ENCODE data around the gene LSM14B. TPM values are rescaled to one million over a fixed set of nuclear protein-coding genes. Genes with fewer than 3 reads are reported as not detected.
"Not testable (repeated sequence)": the region's sequence is repeated elsewhere in the genome, so short reads cannot be mapped to it uniquely, and the experiment has no call there.

LSM14B gene
- total RNA-seq, 1 experiment from 2014 or later = 33.2 TPM

DNA sequence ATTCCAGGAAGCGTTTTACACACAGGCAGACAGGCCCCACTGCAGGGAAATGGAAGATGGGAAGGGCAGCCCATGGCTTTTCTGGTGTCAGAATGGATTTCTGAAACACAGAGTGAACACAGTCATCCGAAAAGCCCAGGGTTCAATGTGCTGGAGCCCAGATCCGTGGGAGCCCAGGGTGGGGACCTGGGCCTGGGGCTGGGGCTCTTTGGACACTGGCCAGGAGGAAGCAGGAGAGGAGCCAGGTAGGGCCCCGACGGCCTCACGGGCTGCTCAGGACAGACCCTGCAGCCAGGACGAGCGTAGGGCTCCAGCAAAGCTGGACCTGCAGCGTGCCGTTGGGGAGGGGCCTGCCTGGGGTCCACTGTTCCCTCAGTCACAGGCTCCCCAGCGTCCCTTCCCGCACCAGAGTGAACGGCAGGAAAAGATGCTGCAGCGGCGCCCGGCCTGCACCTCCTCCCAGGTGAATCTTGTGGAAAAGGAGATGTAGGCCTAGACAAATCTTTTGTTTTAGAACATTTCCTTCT lies 24.3 kb upstream of the LSM14B start:
- no peaks in the 10 kb centered on the region for H3K36me3 ChIP-seq
- H3K9me3 ChIP-seq (replicated peaks) = no peaks in the 10 kb centered on the region
- no peak overlapping the region for H3K27ac ChIP-seq
- no peak overlapping the region for H3K4me3 ChIP-seq
- H3K27me3 ChIP-seq (replicated peaks) = no peaks in the 10 kb centered on the region
- DNase-seq (ENCODE audit: low read depth in 1 of 2, low spot score in 2 of 2) = no peak
- no peaks in the 10 kb centered on the region for H3K4me1 ChIP-seq (replicated peaks)

DNA sequence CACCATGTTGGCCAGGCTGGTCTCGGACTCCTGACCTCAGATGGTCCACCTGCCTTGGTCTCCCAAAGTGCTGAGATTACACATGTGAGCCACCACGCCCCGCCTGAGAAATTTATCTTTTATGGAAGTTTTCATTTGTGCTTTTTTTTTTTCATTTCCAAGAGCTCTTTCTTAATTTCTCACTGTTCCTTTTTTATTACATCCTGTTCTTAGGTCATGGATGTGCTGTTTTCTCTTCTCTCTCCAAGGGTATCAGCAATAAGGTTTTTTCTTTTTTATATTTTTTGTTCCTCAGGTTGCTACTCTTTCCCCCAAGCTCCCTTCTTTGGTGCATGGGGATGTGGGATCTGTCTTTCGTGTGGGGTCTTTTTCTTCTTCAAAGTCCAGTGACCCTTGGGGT lies 21.2 kb upstream of the LSM14B start:
- H3K4me1 ChIP-seq (replicated peaks) = no peaks in the 10 kb centered on the region
- H3K27me3 ChIP-seq (replicated peaks) = no peaks in the 10 kb centered on the region
- H3K36me3 ChIP-seq = no peaks in the 10 kb centered on the region
- no peak overlapping the region for H3K27ac ChIP-seq
- H3K4me3 ChIP-seq = no peak overlapping the region
- DNase-seq (ENCODE audit: low read depth in 1 of 2, low spot score in 2 of 2) = no peak
- H3K9me3 ChIP-seq (replicated peaks) = peaks cover 6% of the 10 kb centered on the region; the same call in 1 of the 2 replicates

DNA sequence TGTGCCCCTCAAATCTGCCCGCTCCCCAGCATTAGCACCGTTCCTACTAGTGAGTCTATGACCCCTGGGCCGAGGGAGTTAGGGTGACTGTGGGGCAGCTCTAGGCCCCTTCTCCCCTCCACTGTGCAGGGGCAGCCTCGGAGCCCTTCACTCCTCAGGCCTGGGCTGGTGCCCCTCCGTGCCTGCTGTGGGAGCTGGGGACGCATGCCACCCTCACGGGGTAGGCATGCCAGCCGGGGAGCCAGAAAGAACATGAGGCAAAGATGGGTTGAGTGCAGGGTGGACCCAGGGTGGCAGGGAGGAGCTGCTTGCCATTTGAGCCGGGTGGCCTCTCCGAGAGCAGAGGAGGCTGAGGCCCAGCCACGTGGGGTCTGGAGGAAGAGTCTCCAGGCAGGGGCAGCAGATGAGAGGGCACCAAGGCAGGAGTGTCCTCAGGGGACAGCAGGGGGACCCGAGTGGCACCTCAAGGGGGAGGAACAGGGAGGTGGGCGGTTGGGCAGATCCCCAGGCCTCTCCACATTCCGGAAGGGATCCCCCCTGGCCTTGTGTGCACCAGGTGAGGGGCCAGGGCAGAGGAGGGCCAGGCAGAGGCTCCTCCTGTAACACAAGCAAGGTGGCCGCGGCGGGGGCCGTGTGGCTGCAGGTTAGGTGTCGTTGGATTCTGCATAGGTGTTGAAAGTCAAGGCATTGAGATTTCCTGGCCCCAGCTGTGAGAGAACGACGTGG lies 18.6 kb upstream of the LSM14B start:
- no peaks in the 10 kb centered on the region for H3K4me1 ChIP-seq (replicated peaks)
- H3K27ac ChIP-seq = no peak overlapping the region
- H3K4me3 ChIP-seq = no peak overlapping the region
- no peaks in the 10 kb centered on the region for H3K27me3 ChIP-seq (replicated peaks)
- H3K9me3 ChIP-seq (replicated peaks) = peaks cover 7% of the 10 kb centered on the region
- H3K36me3 ChIP-seq = no peaks in the 10 kb centered on the region
- DNase-seq (ENCODE audit: low read depth in 1 of 2, low spot score in 2 of 2) = no peak

DNA sequence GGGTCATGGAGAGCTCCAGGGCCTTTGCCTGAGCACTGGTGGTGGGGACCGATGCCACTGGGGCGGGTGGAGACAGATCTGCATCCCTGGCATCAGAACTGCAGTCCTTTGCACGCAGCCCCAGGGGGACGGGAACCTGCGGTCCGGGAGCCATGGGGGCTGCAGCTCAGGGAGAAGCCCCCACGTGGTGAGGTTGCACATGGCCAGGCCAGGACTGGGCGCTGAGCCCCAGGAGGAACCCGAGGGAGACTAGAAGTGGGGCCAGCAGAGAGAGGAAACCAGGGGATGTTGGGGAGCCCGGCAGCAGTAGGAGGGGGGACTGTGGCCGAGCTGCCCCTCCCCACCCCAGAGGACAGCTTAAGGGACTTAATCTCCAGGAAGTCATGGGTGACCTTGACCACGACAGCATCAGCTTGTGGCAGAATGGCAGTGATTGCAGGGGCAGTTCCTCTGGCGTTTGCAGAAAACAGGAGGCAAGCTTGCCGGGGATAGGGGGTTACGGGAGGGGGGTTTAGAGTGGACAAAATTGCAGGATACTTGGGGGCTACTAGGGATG lies 18.0 kb upstream of the LSM14B start:
- Histone ChIP-seq H3K27ac (no peak overlapping the region), H3K4me1 (replicated peaks) (no peaks in the 10 kb centered on the region), H3K4me3 (no peak overlapping the region), H3K36me3 (no peaks in the 10 kb centered on the region), H3K27me3 (replicated peaks) (no peaks in the 10 kb centered on the region), H3K9me3 (replicated peaks) (peaks cover 14% of the 10 kb centered on the region)
- DNase-seq (ENCODE audit: low read depth in 1 of 2, low spot score in 2 of 2) = no peak

DNA sequence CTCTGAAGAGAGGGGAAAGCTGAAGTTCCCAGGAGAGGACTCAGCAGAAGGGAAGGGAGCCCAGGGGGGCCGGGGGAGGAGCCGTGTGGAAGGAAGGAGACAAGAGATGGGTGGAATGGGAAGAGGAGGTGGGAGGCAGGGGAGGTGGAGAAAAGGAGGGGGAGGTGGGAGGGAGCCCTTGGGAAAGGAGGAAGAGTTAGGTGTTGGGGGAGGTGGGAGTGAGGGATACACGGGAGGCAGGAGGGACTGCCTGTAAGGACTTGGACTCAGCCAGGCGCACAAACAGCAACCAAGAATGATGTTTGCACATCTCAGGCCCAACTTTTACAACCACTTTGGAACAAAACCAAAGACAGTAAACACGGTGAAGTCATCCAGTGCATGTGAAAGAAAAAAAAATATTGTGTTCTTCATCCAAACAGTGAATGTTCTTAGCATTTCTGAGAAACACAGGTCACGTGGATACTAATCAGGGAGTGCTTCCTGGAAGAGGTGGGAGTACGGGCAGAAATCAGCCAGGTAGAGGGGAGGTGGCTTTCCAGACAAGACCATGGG lies 17.4 kb upstream of the LSM14B start:
- Histone ChIP-seq H3K27me3 (replicated peaks) (no peaks in the 10 kb centered on the region), H3K27ac (no peak overlapping the region), H3K4me1 (replicated peaks) (no peaks in the 10 kb centered on the region), H3K36me3 (no peaks in the 10 kb centered on the region), H3K4me3 (no peak overlapping the region), H3K9me3 (replicated peaks) (peaks cover 17% of the 10 kb centered on the region)
- no peak for DNase-seq (ENCODE audit: low read depth in 1 of 2, low spot score in 2 of 2)

DNA sequence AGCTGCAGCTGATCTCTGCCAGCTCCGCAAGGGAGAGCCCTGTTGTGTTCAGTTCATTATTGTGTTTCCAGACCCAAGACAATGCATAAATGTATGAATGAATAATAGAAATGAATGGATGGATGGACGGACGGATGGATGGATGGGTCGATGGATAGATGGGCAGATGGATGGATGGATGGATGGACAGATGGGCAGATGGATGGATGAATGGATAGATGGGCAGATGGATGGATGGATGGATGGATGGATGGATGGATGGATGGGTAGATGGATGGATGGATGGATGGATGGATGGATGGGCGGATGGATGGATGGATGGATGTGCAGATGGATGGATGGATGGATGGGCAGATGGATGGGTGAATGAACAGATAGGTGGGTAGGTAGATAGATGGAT lies 16.7 kb upstream of the LSM14B start:
- no peak overlapping the region for H3K4me3 ChIP-seq
- no peaks in the 10 kb centered on the region for H3K27me3 ChIP-seq (replicated peaks)
- no peak overlapping the region for H3K27ac ChIP-seq
- no peak for DNase-seq (ENCODE audit: low read depth in 1 of 2, low spot score in 2 of 2)
- no peaks in the 10 kb centered on the region for H3K36me3 ChIP-seq
- H3K9me3 ChIP-seq (replicated peaks) = peaks cover 20% of the 10 kb centered on the region
- H3K4me1 ChIP-seq (replicated peaks) = no peaks in the 10 kb centered on the region

DNA sequence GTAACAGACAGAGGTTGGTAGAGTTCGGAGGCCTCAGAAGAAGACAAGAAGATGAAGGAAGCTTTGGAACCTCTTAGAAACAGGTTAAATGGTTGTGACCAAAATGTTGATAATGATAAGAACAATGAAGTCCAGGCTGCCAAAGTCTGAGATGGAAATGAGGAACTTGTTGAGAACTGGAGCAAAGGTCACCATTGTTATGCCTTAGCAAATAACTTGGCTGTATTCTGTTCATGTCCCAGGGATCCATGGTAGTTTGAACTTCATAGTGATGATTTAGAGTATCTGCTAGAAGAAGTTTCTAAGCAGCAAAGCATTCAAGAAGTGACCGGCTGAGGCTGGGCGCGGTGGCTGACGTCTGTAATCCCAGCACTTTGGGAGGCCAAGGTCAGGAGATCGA lies 11.1 kb upstream of the LSM14B start:
- H3K27me3 ChIP-seq (replicated peaks) = peaks cover 7% of the 10 kb centered on the region; the same call in 1 of the 2 replicates
- no peaks in the 10 kb centered on the region for H3K4me1 ChIP-seq (replicated peaks)
- no peaks in the 10 kb centered on the region for H3K36me3 ChIP-seq
- no peak for DNase-seq (ENCODE audit: low read depth in 1 of 2, low spot score in 2 of 2)
- H3K4me3 ChIP-seq = no peak overlapping the region
- H3K9me3 ChIP-seq (replicated peaks) = peaks cover 18% of the 10 kb centered on the region
- H3K27ac ChIP-seq = no peak overlapping the region

DNA sequence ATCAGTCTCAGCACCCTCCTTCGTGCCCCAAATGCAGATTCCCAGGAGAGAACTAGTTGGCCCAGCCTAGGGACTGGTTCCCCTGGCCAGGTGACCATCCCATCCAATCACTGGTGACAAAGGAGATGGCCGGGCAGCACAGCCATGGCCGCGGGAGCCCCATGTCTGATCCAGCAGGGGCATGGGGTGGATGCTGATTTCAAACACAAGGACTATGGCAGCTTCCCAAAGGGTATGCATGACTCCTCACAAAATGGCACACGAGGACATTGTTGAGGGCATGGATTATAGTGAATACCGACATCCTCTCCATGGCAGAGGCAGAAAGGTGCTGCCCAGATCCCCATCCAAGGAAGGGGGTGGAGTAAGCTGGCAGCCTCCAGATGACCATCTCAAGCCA lies 9.9 kb upstream of the LSM14B start:
- peaks cover 13% of the 10 kb centered on the region for H3K27me3 ChIP-seq (replicated peaks)
- peaks cover 22% of the 10 kb centered on the region for H3K9me3 ChIP-seq (replicated peaks)
- H3K4me1 ChIP-seq (replicated peaks) = no peaks in the 10 kb centered on the region
- no peak overlapping the region for H3K4me3 ChIP-seq
- no peak overlapping the region for H3K27ac ChIP-seq
- H3K36me3 ChIP-seq = no peaks in the 10 kb centered on the region
- no peak for DNase-seq (ENCODE audit: low read depth in 1 of 2, low spot score in 2 of 2)

DNA sequence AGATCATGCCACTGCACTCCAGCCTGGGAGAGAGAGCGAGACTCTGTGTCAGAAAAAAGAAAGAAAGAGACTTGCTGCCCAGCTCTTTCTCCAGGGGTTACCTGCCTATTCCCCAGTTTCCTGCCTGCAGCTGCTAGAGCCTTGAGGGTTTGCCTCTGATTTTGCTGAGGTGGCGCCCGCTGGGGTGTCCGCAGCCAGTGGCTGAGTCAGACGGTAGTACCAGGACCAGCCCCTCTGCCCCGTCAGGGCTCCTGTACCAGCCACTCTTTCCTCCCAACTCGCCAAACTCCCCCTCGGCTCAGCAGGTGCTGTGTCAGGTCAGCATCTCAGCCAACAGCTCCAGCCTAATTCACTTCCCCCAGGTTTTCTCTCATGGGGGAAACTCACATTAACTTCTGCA lies 7.4 kb upstream of the LSM14B start:
- no peaks in the 10 kb centered on the region for H3K4me1 ChIP-seq (replicated peaks)

DNA sequence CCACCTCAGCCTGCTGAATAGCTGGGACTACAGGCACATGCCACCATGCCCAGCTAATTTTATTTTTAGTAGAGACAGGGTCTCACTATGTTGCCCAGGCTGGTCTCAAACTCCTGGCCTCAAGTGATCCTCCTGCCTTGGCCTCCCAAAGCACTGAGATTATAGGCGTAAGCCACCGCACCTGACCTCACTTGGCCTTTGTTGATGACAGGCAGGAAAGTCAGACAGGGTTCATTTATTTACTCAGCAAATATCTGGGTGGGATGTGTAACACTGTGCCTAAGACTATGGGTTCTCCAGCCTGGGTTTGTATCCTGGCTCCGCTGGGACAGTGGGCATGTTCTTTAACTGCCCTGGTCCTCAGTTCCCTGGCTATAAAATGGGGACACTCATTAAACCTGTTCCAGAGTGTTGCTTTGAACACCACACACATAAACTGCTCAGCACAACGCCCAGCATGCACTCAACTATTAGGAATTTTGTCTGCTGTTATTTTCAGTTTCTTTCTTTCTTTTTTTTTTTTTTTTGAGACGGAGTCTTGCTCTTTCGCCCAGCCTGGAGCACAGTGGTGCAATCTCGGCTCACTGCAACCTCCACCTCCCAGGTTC lies 6.4 kb upstream of the LSM14B start:
- not testable (repeated sequence) for DNase-seq (ENCODE audit: low read depth in 1 of 2, low spot score in 2 of 2)
- H3K27me3 ChIP-seq (replicated peaks) = peaks cover 24% of the 10 kb centered on the region

More for the DNA sequence above, 7.4 kb upstream of the LSM14B start:
- Histone ChIP-seq H3K4me3 (no peak overlapping the region), H3K27ac (no peak overlapping the region), H3K36me3 (no peaks in the 10 kb centered on the region), H3K9me3 (replicated peaks) (peaks cover 11% of the 10 kb centered on the region), H3K27me3 (replicated peaks) (peaks cover 24% of the 10 kb centered on the region)
- DNase-seq (ENCODE audit: low read depth in 1 of 2, low spot score in 2 of 2) = no peak

DNA sequence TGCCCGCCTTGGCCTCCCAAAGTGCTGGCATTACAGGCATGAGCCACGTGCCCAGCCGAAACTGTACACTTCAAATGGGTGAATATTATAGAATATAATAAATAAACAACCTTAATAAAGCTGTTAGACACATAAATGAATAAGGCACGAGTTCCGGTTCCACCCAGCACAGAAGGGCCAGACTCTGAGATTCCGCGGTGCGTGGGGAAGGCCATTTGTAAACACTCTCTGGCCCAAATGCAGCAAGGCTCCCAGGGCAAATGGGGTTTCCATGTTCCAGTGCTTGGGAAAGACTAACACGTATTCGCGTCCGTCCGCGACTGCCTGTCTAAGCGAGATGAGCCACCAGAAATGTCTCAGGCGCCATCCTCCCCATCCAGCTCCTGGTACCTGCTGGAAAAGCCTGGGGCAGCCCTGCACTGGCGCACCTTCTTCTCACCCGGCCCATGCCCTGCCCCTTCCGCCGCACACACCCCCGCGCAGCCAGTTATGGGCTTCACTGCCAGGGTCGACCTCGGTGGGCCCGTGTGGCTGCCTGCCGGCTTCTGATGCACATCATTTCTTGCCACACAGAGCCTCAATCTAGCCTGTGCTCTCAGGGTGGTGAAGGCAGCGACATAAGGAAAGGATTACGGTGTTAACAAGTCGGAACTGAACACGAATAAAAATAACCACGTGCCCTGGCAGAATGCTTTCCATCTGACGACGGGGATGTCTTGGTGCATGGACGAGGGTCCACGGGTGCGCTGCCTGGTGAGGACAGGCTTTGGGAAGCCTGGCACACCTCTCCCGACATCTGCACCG lies 5.5 kb upstream of the LSM14B start:
- H3K27ac ChIP-seq = no peak overlapping the region

More for the DNA sequence above, 6.4 kb upstream of the LSM14B start:
- not testable (repeated sequence) for H3K36me3 ChIP-seq; H3K9me3 ChIP-seq (replicated peaks); H3K4me1 ChIP-seq (replicated peaks); H3K4me3 ChIP-seq; H3K27ac ChIP-seq

DNA sequence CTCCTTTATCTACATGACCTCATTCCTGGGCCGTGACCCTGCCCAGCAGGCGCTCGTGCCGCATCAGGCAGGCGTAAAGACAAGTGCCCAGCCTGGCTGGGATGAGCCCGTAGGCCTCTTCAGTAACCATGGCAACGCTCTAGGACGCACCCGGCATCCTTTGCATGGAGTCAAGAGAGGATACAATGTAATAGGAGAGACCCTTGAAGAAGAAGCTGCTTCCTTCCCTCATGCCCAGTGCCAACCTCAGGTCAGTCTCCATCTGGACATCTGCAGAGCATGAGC lies 5.0 kb upstream of the LSM14B start:
- H3K27me3 ChIP-seq (replicated peaks) = peaks cover 24% of the 10 kb centered on the region
- no peaks in the 10 kb centered on the region for H3K4me1 ChIP-seq (replicated peaks)
- peaks cover under 1% of the 10 kb centered on the region; the same call in 1 of the 2 replicates for H3K36me3 ChIP-seq
- no peak overlapping the region for H3K27ac ChIP-seq
- no peak for DNase-seq (ENCODE audit: low read depth in 1 of 2, low spot score in 2 of 2)
- peaks cover 6% of the 10 kb centered on the region for H3K9me3 ChIP-seq (replicated peaks)
- no peak overlapping the region for H3K4me3 ChIP-seq

More for the DNA sequence above, 5.5 kb upstream of the LSM14B start:
- no peak overlapping the region for H3K4me3 ChIP-seq
- DNase-seq (ENCODE audit: low read depth in 1 of 2, low spot score in 2 of 2) = no peak
- peaks cover 8% of the 10 kb centered on the region for H3K9me3 ChIP-seq (replicated peaks)
- H3K27me3 ChIP-seq (replicated peaks) = peaks cover 24% of the 10 kb centered on the region
- no peaks in the 10 kb centered on the region for H3K4me1 ChIP-seq (replicated peaks)
- H3K36me3 ChIP-seq = no peaks in the 10 kb centered on the region

DNA sequence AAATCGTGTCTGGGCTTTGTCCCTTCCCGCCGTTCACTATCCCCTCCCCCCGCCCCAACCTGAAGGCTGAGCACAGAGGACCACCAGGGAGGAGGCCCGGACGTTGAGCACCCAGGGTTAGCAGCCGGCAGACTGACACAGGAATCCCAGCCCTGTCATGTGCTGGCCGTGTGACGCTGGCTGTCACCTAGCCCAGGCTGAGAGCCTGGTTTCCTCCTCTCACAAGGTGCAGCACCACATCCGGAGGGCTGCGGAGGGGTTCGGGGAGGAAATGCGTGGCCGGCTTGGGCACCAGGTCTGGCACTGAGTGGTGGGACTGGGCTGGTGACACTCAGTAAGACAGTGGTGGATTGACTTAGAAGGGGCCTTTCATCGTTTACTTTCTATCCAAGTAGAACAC lies 4.6 kb upstream of the LSM14B start:
- no peak overlapping the region for H3K27ac ChIP-seq
- peaks cover 24% of the 10 kb centered on the region for H3K27me3 ChIP-seq (replicated peaks)
- H3K4me3 ChIP-seq = no peak overlapping the region
- peaks cover 4% of the 10 kb centered on the region; the same call in 1 of the 2 replicates for H3K36me3 ChIP-seq
- H3K9me3 ChIP-seq (replicated peaks) = peaks cover 4% of the 10 kb centered on the region
- no peaks in the 10 kb centered on the region for H3K4me1 ChIP-seq (replicated peaks)
- no peak for DNase-seq (ENCODE audit: low read depth in 1 of 2, low spot score in 2 of 2)
